GM19035 (cell line): ENCODE results near the gene SHISA6.
"Not testable (repeated sequence)": the region's sequence is repeated elsewhere in the genome, so short reads cannot be mapped to it uniquely, and the experiment has no call there.

Experiments
- ATAC-seq: cut with Tn5 transposase; IDR thresholded peaks from one replicate; pipeline ENCODE4 v1.9.1; 2021; ENCODE audit not compliant: unreplicated experiment

Gene SHISA6

DNA sequence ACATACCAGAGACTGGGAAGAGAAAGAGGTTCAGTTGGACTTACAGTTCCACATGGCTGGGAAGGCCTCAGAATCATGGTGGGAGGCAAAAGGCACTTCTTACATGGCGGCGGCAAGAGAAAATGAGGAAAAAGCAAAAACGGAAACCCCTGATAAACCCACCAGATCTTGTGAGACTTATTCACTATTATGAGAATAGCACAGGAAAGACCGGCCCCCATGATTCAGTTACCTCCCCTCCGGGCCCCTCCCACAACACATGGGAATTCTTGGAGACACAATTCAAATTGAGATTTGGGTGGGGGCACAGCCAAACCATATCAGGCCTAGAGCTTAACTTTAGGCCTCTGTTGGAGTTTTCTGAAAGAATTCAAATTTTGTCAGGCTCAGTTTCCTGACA, 60.9 kb downstream of the SHISA6 start:
- not testable (repeated sequence) for ATAC-seq

DNA sequence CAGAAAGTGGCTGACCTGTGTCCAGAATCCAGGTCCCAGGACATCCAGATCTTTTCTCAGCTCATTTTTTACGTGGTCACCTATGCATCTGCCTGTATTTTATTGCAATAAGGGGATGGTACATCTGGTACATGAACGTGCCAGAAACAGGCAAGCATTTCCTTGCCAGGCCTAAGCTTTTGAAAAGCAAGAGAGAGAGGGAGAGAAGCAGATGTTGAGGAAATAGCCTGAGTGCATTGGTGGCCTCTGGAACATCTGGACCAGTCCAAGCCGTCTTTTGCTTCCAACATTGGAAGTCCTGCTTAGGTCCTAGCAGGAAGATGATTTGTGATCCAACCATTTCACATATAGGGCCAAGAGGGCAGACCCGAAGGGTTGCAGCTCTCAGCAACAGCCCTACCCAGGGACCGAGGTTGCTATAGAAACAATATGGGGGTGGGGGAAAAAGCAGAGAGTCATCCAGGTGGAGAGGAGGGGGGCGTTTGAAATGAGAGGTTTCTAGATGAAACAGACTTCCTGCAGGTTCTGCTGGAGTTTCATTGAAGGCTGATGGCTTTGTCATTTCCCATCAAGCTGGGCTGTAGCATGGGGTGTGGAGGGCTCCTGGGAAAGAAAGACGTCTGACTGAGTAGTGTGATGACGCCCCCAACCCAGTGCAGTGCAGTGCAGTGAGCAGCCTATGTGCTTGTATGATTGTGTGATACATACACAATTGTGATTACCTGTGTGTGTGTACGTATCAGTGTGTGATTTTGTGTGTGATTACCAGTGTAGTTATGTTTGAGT, 61.6 kb downstream of the SHISA6 start:
- ATAC-seq = no peak

DNA sequence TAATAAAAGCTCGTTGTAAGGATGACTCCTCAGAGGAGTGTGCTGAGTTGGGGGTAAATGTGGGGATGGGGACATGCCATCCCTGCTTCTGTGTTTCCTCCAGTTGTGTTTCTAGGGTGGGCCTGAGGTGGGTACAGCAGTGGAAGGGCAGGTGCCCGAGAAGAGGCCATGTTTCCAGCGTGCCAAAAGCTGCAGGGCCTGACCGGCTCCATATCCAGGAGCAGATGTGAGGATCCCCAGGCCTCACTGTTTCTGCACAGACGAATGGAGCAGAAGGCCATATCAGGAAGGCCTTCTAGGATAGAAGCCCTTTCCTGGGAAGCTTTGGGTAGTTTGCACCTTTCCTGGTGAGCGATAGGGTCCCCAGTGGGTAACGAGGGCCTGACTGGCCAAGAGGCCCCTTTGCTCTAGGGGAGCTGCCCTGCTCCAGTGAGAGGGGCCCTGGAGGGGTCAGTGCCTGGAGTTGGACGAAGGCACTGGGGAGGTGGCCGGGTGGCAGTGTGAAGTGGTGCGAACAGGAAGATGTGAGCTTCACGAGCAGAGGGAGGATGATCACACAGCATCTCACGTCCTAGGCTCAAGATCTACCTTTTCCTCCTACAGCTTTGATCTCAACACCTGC, 62.9 kb downstream of the SHISA6 start:
- no peak for ATAC-seq

DNA sequence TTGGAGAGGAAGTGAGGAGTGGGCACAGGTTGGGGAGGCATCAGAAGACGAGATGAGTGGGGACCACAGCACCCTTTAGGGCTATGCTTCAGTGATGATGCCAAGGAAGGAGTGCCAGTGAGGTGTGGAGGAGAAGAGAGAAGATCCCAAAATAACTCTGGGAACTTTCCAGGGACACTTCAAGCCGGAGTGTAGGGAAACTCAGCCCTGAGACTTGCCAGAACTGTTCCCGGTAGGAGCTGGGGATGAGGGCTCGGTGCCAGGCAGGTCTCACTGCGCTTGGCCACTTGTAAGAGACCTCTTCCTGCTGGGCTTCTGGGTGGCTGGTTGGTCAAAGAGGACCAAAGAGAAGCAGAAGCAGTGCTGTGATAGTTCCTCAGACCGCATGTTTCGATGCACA, 63.6 kb downstream of the SHISA6 start:
- ATAC-seq = no peak

DNA sequence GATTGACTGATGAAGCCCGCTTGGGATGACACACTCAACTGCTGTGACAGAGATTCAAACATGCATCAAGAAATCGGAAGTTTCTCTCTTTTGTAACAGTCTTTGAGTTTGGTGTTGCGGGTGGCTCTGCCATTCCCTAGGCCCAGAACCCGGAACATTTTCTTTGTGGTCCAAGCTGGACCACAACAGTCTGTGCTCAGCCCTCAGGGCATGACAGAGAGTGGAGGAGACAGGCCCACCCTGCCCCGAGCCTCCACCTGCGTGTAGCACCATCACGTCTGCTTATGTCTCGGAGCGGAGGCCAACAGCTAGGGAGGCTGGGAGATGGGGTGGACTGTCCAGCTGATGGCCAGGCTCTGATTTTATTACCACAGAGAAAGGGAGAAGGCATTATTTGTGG, 64.5 kb downstream of the SHISA6 start:
- ATAC-seq = no peak

DNA sequence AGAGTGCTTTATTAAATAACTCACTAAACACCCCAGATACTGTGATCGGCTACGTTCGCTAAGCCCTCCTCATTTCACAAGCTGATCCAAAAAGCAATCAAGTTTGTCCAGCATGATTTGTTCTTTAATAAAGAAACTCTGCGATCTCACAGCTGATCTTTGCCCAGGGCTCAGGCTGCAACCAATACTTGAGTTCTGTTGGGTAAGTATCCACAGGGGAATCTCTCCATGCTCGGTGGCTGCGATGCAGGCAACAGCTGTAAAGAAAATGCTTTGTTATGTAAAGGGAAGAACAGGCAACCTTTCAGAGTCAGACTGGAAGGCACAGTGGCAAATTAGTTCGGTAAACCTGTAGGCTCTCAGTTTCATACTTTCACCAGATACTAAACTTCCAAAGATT, 67.5 kb downstream of the SHISA6 start:
- ATAC-seq = no peak

DNA sequence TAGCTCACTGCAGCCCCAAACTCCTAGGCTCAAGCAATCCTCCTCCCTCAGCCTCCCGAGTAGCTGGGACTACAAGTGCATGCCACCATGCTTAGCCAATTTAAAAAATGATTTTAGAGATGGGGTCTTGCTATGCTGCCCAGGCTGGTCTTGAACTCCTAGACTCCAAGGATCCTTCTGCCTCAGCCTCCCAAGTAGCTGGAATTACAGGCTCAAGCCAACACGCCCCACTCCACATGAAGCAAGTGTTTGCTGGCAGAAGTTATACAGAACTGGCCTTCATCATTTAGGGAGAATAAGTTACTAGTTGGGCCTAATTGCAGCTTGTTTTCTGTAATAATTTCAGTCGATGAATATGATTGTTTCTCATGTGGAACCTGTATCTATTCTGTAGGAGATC, 68.0 kb downstream of the SHISA6 start:
- ATAC-seq = no peak

DNA sequence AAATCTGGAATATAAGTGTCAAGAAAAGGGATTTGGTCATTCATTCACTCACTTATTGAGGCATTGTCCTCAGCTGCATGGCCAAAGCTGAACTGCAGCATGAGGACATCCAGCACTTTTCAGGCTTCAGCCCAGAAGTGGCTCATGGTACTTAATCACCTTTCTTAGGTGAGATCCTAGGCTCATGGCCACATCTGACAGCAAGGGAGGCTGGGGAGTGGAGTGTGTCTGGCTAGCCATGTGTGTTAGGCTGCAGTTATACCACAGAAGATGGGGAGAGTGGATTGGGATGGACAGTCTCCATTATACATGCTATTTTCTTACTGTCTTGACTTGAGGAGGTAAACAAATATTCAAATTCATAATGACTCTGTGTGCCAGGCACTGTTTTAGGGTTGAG, 68.8 kb downstream of the SHISA6 start:
- ATAC-seq = no peak

DNA sequence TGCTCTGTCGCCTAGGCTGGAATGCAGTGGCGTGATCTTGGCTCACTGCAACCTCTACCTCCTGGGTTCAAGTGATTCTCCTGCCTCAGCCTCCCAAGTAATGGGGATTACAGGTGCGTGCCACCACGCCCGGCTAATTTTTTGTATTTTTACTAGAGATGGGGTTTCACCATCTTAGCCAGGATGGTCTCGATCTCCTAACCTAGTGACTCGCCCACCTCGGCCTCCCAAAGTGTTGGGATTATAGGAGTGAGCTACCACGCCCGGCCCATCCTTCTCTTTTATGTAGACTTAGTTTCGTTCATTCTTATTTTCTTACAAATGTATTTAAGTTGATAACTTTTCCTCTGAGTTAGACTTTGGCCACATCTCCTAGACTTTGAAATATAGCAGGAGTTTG, 75.4 kb downstream of the SHISA6 start:
- not testable (repeated sequence) for ATAC-seq

DNA sequence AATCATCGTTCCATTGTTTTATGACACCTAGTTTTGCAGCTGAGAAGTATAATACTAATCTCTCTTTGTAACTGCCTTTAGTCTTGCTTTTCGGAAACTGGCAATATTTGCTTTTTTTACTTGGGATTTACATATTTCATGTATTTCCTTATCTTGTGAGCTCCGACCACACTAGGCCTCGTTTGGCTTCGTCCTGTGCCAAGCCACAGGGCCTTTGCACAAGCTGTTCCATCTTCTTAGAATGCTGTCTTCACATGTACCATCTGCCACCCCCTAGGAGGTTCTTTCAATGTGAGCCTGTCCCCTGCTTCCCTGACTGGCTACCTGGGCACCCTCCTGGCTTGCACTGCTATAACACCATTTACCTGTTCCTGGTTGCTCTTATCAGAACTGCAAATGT, 77.2 kb downstream of the SHISA6 start:
- ATAC-seq = no peak

DNA sequence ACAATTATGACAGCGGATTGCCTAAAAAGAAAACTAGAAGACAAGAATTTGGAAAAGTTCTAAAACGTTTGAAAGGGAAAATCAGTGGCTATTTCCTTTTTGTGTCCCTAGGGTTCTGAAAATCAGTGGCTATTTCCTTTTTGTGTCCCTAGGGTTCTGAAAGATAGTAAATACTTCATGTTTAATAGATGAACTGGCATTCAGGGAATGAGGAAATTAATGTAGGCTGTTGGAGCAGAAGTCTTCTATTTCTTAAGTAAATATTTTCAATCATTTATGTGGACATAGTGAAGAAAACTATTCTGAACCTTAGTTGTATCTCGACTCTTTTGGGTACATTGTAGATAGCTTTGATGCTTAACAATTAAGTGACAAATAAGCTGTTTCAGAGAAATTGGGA, 78.9 kb downstream of the SHISA6 start:
- ATAC-seq = no peak

DNA sequence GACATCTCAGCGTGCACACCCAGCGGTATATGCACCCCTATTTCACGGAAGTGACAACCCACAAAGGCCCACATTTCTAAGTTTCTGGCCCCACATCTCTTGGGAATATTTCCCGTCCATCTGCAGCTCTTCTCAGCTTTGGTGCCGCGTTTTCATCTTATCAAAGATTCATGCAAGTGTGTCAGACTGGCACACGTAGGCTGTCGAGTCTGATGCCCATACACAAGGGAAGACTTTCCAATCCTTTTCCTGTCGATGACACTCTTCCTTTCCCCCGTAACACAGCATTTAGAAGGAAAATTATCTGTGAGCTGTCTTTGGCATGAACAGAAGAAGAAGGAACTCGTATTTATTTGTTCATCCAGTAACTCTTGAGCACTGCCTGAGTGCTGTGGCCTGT, 83.0 kb downstream of the SHISA6 start:
- no peak for ATAC-seq

DNA sequence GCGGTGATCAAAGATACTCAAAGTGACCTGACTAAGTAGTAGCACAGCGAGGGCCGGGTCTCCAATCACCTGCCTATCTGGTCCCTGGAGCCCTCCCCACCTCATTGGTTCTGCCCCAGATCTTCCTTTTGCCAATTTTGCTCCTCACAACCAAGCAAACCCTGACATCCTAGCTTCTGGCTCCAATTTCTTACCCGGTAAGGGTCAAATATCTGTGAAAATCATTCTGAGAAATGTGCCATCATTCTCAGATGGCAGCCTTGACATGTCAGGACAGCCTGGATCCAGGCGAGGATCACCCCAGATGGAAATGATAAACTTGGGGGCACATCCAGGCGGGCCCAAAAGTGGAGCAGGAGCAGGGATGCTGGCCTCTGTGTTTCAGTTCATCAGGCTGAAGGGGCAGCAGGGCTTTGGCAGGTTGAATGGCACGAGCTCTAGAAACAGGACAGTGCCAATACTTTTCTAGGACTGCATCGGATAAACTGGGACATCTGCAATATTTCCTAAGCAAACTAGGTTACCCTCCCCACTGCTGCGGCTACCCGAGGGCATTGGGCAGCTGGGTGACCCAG, 83.9 kb downstream of the SHISA6 start:
- no peak for ATAC-seq

DNA sequence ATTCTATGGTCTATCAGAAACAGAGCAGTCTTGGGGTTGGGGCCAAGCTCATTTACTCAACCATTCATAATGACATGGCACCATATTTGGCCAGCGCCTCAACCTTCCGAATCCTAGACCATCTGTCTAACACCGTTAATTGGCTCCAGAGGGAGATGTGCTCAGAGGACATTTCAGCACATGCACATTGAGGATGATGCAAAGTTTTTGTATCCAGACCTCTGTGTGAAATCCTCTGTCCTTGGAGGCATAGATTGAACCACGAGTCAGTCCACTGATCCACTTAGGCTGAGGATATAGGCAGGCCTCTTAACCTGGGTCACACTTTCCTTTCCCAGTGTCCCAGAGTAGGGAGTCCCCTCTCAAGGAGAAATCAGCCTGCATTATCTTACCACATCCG, 85.5 kb downstream of the SHISA6 start:
- no peak for ATAC-seq

DNA sequence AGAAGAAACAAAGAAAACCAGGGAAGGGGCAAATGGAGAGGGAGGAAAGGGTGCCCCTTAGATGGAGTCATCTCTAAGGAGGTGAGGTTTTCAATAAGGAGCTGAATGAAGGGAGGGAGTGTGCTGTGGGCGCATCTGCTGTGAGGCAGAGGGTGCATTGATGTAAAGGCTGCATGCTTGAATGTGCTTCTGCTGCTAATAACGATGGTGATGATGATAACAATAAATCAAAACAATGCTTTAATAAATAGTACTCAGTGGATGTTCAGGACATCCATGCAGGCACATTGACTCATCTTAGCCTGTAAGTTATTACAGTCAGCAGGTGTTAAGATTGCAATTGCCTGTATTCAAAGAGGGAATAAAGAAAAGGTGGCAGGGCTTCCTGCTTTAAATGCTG, 87.8 kb downstream of the SHISA6 start:
- no peak for ATAC-seq

DNA sequence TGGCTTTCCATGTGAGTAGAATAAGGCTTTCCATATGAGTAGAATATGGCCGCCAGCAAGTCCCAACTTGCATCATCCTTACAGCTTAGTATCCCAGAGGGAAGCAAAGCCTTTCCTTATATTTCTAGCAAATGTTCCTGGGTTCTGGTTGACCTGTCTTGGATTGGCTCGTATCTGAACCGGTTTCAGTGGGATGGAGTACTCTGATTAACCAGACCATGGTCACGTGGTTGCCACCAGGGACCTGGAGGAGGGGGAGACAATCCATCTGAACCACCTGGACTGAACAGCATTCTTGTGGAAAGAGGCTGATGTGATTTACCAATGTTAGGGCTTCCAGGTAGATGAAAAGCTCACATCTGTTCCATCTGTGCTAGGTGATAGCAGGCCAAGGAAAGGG, 89.0 kb downstream of the SHISA6 start:
- no peak for ATAC-seq

DNA sequence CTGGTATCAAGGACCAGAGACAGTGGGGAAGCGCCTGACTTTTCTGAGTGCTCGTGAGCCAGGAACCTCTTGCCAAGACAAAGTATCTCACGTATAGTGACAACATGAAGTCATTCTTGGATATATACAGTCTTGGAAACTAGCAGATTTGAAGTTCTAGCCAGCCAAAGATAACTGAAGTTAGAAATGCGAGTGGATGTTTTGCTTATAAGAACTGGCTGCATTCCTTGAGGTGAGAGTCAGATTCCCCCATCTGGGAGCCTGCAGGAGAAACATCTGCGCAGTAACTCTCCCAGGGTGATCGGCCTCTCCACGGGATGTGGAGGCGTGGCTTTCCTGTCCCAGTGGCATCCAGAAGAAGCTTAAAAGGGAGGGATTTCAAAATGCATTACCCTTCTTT, 89.8 kb downstream of the SHISA6 start:
- no peak for ATAC-seq

DNA sequence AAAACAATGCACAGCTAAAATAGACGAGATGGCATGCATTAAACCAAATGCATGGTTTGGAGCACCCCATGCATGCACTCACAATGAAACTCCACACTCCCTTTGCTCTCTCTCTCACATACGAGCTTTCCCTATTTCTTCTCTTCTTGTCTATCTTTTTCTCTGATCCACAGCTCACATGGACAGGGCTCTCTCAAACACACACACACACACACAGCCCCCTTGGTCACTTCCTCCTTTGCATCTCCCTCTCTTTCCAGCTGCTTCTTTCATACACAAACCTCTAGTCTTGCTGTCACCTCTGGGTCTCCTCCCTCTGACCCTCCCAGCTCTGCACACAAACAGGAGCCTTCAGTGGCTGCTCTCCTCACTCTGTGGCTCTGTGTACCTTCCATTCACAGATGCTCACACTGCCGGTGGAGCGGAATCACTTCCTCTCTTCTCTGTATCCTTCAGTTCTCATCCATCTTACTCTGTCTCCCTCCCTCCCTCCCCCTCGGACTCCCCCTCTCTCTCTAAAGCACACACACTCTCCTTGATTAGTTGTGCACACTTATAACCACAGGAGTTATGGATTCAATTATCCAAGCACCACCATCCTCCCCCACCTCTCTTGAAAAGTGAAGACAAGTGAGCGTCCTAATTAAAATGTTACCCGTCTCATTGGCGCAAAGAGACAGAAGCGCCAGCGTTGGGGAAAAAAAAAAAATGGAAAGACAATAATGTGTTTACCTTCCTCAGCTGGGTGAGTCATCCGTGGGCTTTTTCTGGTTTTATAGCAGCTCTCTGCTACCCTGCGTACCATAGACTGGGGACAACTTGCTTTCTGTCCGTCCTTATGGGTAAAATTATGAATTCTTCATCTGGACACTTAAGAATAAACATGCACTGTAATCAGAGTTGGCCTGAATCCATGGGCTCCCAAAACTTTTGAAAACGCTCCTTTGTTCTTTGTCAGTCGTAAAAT, 90.8 kb downstream of the SHISA6 start:
- no peak for ATAC-seq

DNA sequence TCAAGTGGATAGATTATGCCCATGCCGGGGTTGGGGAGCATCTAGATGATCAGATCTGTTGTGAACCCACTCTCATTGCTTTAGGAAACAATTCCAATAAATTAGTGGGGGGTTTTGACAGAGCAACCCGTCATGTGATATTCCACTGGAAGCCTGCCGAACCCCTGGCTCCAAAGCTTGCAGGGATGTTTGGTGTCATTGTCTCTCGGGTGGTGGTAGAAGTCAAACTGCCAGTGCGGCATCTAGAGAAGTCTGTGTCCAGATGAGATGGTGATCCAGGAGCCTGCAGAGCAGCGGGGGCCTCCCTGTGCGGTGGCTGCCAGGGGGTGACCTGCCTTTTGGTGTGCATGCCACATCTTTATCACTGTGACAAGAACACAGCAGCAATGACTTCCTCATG, 91.7 kb downstream of the SHISA6 start:
- no peak for ATAC-seq

DNA sequence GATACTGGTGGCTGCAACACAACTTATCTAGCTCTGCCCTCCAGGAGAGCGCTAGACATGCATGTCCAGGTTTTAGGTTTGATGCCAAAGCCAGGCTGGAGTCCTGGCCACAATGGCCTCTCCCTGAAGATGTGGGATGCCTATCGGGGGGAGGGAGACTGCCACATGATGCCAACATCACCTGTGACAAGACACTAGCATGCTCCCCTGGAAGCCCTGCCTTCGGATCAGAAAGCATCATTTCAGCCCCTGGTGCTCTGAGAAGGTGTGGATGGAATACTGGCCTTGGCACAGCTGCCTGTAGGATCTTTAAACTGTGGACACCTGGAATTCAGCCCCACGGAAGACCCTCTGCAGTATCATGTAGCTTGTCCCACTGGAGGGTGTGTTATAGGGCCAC, 93.5 kb downstream of the SHISA6 start:
- no peak for ATAC-seq

DNA sequence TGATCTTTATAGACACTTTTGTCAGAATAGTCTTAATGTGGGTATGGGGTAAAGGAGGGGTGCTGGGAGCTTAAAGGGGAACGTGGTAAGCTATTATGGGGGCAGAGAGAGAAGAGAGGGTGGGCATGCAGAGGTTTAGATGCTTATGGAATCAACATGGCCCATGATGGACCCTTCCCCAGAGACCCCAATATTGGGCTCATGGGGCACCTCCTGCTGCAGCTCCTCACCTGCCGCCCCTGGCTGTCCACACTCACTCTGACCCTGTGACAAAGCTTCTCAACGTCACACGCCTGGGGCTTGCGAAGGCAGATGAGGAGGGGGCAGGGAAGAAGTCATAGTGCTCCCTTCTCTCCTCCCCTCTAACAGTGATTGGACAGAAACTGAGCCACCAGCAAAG, 95.3 kb downstream of the SHISA6 start:
- no peak for ATAC-seq
